Natural killer cell (primary cell): Measurements from ENCODE around the gene SHROOM3. TPM values are rescaled to one million over a fixed set of nuclear protein-coding genes. Genes with fewer than 3 reads are reported as not detected.

Experiments used
- ATAC-seq, 3 donors: fragments of 150-1000 bp in 2 of 3; fragments of 200-7000 bp in 1 of 3; cut with Tn5 transposase; 1 replicate in 1 of 3; 2 replicates in 2 of 3; pipeline ENCODE4 v1.10.0; 2021; ENCODE audit warnings: mild to moderate bottlenecking in 2 of 3, moderate library complexity in 2 of 3
- DNase-seq, 2 donors: peaks; one replicate each; pipeline versions ENCODE4 v3.0.0 to v3.0.0-alpha.2; 2013 to 2021; ENCODE audit warnings: mixed read lengths in 1 of 2
- H3K27ac ChIP-seq: one replicate; pipeline ENCODE4 v1.5.1; 2013; ENCODE audit warnings: mild to moderate bottlenecking, low read length
- H3K27me3 ChIP-seq: one replicate; pipeline ENCODE4 v1.6.1; 2013; ENCODE audit warnings: low read length; ENCODE audit not compliant: control insufficient read depth, insufficient read depth
- H3K36me3 ChIP-seq: one replicate; pipeline ENCODE4 v1.6.1; 2013; ENCODE audit warnings: low read length; ENCODE audit not compliant: control insufficient read depth, insufficient read depth
- H3K4me1 ChIP-seq: one replicate; pipeline ENCODE4 v1.6.1; 2013; ENCODE audit warnings: low read length; ENCODE audit not compliant: control insufficient read depth, insufficient read depth
- H3K4me3 ChIP-seq: one replicate; pipeline ENCODE4 v1.5.1; 2013; ENCODE audit warnings: low read length
- H3K9me3 ChIP-seq: one replicate; pipeline ENCODE4 v1.6.1; 2013; ENCODE audit warnings: low read length; ENCODE audit not compliant: control insufficient read depth, insufficient read depth
- H3K27ac Mint-ChIP-seq, 2 donors: one replicate each; pipeline ENCODE4 v1.8.0; 2022; ENCODE audit warnings: mild to moderate bottlenecking in 2 of 2, mixed read lengths in 2 of 2, moderate library complexity in 1 of 2
- H3K27me3 Mint-ChIP-seq, 2 donors: one replicate each; pipeline ENCODE4 v1.8.0; 2022; ENCODE audit warnings: low read depth in 2 of 2, mixed read lengths in 2 of 2
- H3K36me3 Mint-ChIP-seq: one replicate; pipeline ENCODE4 v1.8.0; 2022; ENCODE audit warnings: mixed read lengths
- H3K4me1 Mint-ChIP-seq, 2 donors: one replicate each; pipeline ENCODE4 v1.8.0; 2022; ENCODE audit warnings: mixed read lengths in 2 of 2
- H3K4me3 Mint-ChIP-seq: one replicate; pipeline ENCODE4 v1.8.0; 2022; ENCODE audit warnings: mild to moderate bottlenecking, moderate library complexity, mixed read lengths
- H3K9me3 Mint-ChIP-seq, 2 donors: one replicate each; pipeline ENCODE4 v1.8.0; 2022; ENCODE audit warnings: mixed read lengths in 2 of 2
- CTCF ChIP-seq: fragments of 200-600 bp; IDR thresholded peaks from one replicate; pipeline ENCODE4 v1.8.0; 2022; ENCODE audit warnings: antibody characterized with exemption
- WGBS: methylation state at CpG from one replicate; pipeline ENCODE4 v1.1.7; 2013; ENCODE audit warnings: missing lambda C conversion rate; ENCODE audit not compliant: insufficient coverage; 5-methylcytosine and 5-hydroxymethylcytosine counted together
- intact Hi-C: fragments of 100-400 bp; cut with micrococcal nuclease; formaldehyde crosslinking; loops from one replicate; pipeline ENCODE4 v1.14.2; 2022
- total RNA-seq, 4 donors: library from RNA; stranded (reverse); fragments of 120-200 nt in 1 of 4; gene quantifications; one replicate each; pipeline versions ENCODE4 v1.2.3 to v1.2.4, GENCODE V29; 2013 to 2022

SHROOM3 gene
- total RNA-seq, 3 donors from 2014 or later (not counting 1 experiment from before 2014, with no cell fraction given) = 0.63 TPM; not detected in 2

DNA sequence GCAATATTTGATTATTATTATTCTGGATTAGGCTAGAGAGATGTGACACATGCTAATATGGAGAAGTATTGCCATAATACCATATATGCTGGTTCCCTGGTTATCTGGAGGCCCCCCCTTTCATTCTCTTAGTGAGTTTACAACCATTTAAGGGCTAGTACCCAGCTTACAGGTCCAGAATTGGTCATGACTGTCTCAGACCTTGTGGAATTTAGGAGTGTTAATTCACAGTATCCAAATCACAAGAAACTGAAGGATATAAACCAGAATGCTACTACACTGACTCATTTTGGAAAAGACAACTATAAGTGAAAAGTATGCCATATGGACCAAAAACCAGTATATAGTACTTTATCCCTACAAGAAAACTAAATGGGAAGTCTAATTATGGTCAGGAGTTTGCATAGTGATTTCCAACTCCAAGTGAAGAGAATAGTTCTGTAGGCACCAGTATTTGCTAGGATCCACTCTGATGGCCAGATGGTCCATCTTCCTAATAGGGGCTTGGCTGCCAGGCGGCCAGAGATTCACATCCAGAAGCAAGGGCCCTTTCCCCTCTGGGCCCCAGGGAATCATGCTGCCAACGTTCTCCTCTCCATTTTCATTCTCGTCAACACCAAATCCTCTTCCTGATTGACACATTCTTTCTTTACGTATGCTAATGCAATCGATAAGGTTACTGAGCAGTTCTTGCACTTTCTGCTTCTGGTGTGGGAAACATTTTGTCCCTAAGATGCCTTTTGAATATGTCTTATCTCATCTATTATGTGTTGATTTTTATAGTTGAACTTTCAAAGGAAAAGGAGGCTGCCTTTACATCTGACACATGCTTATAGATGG is 123.6 kb downstream of the SHROOM3 start:
- no peak for TF ChIP-seq CTCF
- Mint-ChIP-seq H3K4me3 (no peak overlapping the region), H3K27me3 (peaks cover 0 to 11% of the 10 kb centered on the region in 2 donors), H3K4me1 (no peaks in the 10 kb centered on the region), H3K9me3 (no peaks in the 10 kb centered on the region), H3K36me3 (no peaks in the 10 kb centered on the region), H3K27ac (no peak overlapping the region)
- intact Hi-C loops = no loop called here
- Histone ChIP-seq H3K9me3 (no peaks in the 10 kb centered on the region), H3K4me3 (no peak overlapping the region), H3K4me1 (no peaks in the 10 kb centered on the region), H3K27me3 (no peaks in the 10 kb centered on the region), H3K36me3 (no peaks in the 10 kb centered on the region), H3K27ac (no peak overlapping the region)
- 80% methylated on average over 5 of the region's 5 CpGs for WGBS
- no peak for ATAC-seq
- DNase-seq = no peak

- H3K27ac ChIP-seq = no peak overlapping the region
- H3K9me3 ChIP-seq = no peaks in the 10 kb centered on the region
- no peak for TF ChIP-seq CTCF
- DNase-seq = no peak
- H3K27ac Mint-ChIP-seq = no peak overlapping the region
- H3K4me1 ChIP-seq = no peaks in the 10 kb centered on the region
- H3K4me3 ChIP-seq = no peak overlapping the region
- H3K9me3 Mint-ChIP-seq = no peaks in the 10 kb centered on the region
- H3K27me3 Mint-ChIP-seq = peaks cover 0 to 11% of the 10 kb centered on the region in 2 donors
- H3K36me3 ChIP-seq = no peaks in the 10 kb centered on the region
- no peak for ATAC-seq
- H3K4me3 Mint-ChIP-seq = no peak overlapping the region
- 93% methylated on average over 9 of the region's 13 CpGs for WGBS
- intact Hi-C loops = no loop called here
- no peaks in the 10 kb centered on the region for H3K27me3 ChIP-seq
- H3K4me1 Mint-ChIP-seq = no peaks in the 10 kb centered on the region
- no peaks in the 10 kb centered on the region for H3K36me3 Mint-ChIP-seq
These were observed 124.4 kb downstream of the SHROOM3 start for GRCh38 chr4:76559236-76560071.

GRCh38 chr4:76562161-76562560 is 127.1 kb downstream of the SHROOM3 start:
- Histone ChIP-seq H3K36me3 (no peaks in the 10 kb centered on the region), H3K4me1 (no peaks in the 10 kb centered on the region), H3K27ac (no peak overlapping the region), H3K4me3 (no peak overlapping the region), H3K9me3 (no peaks in the 10 kb centered on the region), H3K27me3 (no peaks in the 10 kb centered on the region)
- Mint-ChIP-seq H3K4me1 (no peaks in the 10 kb centered on the region), H3K27me3 (peaks cover 0 to 11% of the 10 kb centered on the region in 2 donors), H3K27ac (no peak overlapping the region), H3K9me3 (no peaks in the 10 kb centered on the region), H3K36me3 (no peaks in the 10 kb centered on the region), H3K4me3 (no peak overlapping the region)
- intact Hi-C loops = no loop called here
- WGBS = 87% methylated on average over 2 of the region's 2 CpGs
- no peak for DNase-seq
- ATAC-seq = no peak
- TF ChIP-seq CTCF = no peak
